Umbilical cord (tissue), 2 donors: Measurements from ENCODE around the gene GPRC5C. TPM values are rescaled to one million over a fixed set of nuclear protein-coding genes. Genes with fewer than 3 reads are reported as not detected.

Experiments used
- DNase-seq: peaks from one replicate; pipeline ENCODE4 v3.0.0-alpha.2; 2015; ENCODE audit warnings: low spot score
- total RNA-seq: library from RNA; depleted of rRNA; stranded (reverse); fragments of >200 nt; gene quantifications from one replicate; pipeline ENCODE4 v1.2.3, GENCODE V29; 2014; ENCODE audit warnings: low replicate concordance; ENCODE audit not compliant: insufficient read depth

The GPRC5C gene
- total RNA-seq, 1 donor from 2014 or later, result 17.1 TPM

DNA sequence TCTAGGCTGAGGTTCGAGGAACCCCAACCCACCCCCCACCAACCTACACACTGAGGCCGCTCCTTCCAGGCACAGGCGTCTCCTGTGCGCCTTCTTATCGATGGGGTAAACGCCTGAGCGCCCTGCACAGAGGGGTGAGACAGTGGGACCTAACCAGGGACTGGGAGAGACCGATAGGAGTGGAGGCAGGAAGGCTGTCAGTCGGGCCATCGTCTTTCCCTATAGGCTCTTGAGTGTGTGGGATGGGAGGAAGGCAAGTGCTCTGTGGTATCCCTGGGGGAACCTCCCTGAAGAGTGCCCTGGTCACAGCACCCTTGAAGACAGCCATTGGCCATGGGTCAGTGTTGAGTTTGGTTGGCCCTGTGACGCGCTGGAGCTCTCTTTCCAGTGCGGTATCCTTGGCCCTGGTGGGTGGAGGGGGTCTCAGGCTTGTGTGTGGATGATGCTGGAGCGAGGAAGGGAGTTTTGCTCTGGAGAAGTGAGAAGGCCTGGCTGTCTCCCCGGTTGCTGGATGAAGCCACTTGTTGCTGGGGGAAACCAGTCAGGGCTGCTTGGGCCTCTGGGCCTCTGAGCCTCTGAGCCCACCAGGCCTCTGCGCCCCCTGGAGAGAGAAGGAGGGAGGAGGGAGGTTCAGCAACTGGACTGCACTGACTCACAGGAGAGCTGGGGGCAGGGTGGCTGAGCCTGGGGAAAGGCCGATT lies 1.7 kb downstream of the GPRC5C start:
- peak; percentile 51 for DNase-seq

DNA sequence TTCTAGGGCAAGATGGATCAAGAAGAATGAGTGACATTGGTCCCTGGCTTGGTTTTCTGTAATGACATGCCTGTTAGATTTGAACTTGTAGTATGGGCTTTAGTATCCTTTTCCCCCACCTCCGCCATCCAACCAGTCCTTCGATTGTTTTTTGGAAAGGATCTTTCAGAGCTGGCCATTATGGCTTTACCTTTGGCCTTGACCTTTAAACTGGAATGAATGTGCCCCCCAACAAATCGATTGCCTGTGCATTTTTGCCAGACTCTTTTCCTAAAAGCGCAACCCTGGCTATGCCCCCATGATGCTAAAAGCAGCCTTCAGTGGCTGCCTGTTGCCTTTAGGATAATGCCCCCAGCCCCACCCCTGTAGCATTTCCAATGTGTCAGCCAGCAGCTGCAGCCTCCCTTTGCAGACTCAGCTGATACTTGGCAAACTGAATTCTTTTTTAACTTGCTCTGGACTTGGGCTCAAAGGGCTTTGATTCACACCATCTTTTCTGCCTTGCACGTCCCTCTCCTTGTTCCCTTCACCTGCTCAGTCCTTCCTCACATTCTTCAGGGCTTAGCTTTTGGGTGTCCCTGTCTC lies 4.0 kb downstream of the GPRC5C start:
- DNase-seq, result no peak

DNA sequence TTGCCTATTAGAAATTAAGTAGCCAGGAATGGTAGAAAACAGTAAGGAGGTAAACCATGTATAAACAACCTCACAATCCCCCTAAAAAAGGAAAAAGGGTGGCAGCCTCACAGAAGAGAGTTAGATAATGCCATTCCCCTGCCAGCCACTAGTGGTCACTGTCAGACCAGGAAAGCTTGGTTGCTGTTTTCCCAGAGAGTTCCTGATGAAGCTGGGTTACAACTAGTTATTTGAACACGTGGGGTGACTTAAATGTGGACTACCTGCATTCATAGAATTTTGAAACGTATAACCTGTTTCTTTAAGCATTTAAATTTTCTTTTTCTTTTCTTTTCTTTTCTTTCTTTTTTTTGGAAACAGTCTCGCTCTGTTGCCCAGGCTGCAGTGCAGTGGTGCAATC lies 5.8 kb downstream of the GPRC5C start:
- no peak for DNase-seq

DNA sequence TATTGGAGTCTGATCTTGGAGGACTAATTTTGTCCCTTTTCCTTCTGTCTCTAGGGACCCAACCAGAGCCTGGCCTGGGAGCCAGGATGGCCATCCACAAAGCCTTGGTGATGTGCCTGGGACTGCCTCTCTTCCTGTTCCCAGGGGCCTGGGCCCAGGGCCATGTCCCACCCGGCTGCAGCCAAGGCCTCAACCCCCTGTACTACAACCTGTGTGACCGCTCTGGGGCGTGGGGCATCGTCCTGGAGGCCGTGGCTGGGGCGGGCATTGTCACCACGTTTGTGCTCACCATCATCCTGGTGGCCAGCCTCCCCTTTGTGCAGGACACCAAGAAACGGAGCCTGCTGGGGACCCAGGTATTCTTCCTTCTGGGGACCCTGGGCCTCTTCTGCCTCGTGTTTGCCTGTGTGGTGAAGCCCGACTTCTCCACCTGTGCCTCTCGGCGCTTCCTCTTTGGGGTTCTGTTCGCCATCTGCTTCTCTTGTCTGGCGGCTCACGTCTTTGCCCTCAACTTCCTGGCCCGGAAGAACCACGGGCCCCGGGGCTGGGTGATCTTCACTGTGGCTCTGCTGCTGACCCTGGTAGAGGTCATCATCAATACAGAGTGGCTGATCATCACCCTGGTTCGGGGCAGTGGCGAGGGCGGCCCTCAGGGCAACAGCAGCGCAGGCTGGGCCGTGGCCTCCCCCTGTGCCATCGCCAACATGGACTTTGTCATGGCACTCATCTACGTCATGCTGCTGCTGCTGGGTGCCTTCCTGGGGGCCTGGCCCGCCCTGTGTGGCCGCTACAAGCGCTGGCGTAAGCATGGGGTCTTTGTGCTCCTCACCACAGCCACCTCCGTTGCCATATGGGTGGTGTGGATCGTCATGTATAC lies 8.0 kb downstream of the GPRC5C start:
- no peak for DNase-seq

DNA sequence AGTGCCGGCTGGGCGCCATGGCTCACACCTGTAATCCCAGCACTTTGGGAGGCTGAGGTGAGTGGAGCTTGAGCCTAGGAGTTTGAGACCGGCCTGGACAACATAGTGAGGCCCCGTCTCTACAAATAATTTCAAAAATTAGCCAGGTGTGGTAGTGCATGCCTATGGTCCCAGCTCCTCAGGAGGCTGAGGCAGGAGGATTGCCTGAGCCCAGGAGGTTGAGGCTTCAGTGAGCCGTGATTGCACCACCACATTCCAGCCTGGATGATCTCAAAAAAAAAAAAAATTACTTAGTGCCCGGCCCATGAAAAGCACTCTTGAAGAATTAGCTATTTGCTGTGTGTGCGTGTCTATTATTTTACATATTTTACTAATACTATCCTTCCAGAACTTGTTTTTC lies 9.6 kb downstream of the GPRC5C start:
- DNase-seq, result no peak

DNA sequence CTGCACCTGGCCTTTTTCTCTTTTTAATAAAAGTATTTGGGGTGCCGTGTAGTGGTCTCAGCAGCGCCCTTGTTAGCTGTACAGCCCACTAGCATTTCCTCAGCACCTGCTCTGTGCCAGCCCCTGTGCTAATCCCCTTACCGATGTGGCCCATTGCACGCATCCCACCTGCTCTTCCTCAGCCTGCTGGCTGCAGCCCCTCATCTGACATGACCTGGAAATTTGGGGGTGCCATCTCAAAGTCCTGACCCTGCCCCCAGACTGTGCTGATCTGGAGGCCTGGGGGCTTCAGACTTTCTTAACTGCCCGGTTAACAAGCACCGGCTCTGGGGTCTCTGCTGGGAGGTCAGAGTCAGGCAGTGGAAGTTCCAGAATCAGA lies 10.4 kb downstream of the GPRC5C start:
- DNase-seq, result no peak

DNA sequence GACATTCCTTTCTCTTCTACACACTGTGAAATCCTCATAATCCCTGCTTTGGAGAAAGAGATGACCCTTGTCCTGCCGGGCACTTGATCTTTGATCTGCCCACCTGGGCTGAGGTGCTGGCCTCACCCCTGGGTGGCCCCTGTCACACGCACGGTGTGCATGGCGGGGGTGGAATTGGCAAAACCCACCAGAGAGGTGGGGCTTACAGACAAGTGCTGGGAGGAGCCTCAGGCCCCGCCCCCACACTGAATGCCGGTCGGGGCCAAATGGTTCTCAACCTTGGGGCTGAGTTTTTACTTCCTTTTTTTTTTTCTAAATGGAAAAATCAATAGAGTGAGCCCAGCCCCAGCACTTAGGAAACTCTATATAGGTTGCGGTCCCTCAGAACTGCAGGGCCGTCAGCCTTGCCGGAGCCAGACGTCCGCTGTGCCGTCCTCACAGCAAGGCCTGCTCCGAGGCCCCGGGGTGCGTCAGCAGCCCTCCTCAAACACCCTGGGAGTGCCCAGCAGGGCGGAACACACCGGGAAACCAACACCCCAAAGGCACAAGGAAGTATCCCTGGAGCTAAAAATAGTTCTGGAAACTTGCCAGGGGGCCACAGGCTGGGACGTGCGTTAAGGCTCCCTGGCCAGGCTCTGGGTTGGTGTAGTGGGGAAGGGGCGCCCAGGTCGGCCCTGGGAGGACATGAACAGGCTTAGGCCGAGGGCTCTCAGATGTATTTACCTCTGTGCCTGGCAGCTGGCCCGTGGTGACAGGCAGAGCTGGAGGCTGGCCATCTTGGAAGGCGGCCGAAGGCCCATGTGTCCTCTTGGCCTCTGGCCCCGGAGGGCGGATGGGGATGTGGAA lies 11.0 kb downstream of the GPRC5C start:
- DNase-seq, result peak; percentile 59

DNA sequence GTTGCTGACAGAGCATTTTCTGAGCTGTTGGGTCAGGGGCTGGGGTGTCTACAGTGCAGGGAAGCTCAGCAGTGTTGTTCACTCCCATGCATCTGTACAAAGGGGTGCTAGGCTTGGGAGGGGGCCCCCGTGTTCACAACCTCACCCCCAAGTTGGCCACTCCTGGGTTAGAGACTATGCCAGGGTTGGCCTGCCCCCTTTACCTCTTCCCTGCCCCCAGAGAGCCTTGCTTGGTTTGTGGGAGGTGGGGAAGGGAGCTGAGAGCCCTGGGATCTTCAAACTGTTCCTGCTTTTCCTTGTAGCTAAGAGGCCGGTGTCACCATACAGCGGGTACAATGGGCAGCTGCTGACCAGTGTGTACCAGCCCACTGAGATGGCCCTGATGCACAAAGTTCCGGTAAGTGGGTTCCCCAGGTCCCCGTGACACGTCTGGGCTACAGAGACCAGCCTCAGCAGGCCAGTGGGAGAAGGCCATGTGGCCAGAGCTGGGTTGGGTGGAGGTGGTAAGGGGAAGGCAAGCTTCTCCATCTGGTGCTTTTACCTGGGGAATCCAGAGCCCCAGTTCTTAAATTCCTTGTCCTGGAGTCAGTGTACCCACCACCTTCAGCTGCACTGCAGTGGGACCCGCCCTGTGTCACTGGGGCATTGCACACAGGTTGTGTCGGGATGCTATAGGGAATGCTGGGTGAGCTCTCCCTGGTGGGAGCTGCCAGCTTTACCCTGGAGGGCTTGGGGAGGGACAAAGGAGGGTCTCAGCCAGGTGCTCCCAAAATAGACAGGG lies 11.8 kb downstream of the GPRC5C start:
- no peak for DNase-seq

DNA sequence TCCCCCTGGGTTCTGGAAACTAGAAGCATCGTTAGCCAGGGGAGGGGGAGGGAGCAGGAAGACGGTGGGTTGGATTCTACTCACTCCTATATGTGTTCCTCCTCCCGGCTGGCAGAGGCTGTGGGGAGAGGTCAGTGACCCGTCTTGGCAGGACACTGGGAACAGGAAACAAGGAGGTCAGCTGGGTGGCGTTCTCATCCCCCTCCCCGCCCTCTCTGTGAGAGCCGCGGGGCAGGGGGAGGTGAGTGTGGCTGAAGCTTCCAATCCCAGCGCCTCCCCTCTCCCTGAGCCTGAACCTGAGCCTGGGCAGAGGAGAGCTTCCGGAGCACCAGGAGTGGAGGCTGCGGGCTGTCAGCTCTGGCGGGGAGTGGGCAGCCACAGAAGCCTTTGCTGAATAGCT lies 12.5 kb downstream of the GPRC5C start:
- DNase-seq, result no peak

DNA sequence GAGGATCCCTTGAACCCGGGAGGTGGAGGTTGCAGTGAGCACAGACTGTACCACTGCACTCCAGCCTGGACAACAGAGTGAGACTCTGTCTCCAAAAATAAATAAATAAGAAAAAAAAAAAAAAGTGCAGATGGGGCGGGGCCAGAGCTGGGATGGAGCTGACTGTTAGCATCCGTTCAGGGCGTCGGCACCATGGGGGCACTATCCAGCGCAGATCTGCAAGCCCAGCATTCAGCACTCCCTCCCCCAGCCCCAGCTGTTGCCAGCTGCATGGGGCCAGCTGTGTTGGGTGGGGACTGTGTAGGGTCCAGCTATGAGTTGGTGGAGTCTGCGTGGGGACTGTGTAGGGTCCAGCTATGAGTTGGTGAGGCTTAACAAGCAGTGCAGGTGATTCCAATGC lies 13.3 kb downstream of the GPRC5C start:
- no peak for DNase-seq

DNA sequence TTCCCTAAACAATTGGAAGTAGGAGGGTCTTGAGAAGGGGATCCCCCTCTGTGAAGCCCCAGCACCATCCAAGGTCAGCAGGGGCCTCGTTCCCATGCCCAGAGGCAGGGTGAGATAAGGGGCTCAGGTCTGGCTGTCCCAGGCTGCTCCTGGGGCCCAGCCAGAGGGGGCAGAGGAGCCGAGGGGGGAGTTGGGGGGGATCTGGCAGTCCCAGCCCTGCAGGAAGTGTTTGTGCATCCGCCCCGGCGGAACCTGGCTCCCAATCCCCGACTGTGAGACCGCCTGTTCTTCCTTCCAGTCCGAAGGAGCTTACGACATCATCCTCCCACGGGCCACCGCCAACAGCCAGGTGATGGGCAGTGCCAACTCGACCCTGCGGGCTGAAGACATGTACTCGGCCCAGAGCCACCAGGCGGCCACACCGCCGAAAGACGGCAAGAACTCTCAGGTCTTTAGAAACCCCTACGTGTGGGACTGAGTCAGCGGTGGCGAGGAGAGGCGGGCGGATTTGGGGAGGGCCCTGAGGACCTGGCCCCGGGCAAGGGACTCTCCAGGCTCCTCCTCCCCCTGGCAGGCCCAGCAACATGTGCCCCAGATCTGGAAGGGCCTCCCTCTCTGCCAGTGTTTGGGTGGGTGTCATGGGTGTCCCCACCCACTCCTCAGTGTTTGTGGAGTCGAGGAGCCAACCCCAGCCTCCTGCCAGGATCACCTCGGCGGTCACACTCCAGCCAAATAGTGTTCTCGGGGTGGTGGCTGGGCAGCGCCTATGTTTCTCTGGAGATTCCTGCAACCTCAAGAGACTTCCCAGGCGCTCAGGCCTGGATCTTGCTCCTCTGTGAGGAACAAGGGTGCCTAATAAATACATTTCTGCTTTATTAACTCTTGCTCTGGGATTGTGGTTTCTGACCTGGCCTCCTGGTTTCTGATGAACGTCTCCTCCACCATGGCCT lies 14.9 kb downstream of the GPRC5C start:
- DNase-seq, result no peak

DNA sequence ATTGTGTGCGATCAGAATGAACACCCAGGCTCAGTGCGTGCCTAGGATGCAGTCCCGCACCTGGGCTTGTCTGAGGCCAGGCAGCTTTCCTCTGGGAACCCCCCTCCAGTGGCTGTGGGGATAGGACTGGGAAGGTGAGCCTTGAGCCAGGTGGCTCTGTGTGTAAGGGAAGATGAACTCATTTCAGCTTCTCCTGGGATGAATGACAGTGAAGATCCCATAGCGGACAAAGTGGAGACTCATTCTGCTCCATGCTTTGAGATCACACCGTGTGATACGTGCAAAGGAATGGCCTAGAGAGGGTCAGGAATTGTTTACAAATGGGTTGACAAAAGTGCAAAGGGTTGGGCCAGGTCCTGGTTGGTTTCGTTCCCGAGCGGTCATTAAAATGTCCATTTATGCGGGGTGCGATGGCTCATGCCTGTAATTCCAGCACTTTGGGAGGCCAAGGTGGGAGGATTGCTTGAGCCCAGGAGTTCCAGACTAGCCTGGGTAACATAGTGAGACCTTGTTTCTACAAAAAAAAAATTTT lies 15.8 kb downstream of the GPRC5C start:
- no peak for DNase-seq

DNA sequence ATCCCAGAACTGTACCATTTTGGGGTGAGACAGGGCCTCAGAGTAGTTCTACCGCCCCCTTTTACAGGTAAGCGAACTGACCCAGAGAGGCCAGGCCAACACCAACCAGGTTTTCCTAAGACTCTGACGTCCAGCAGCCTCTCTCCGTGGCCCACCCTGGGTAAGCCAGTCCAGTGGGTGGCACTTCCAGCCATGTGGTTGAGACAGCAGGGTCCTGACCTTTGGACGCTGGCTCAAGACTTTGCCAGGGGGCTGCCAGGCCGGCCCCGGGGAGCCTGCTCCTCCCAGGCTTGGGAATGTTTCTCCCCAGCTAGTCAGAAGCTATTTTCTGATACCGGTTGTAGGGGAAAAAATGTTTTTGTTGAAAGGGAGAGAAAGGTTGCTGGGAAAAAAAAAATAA lies 16.9 kb downstream of the GPRC5C start:
- DNase-seq, result no peak

DNA sequence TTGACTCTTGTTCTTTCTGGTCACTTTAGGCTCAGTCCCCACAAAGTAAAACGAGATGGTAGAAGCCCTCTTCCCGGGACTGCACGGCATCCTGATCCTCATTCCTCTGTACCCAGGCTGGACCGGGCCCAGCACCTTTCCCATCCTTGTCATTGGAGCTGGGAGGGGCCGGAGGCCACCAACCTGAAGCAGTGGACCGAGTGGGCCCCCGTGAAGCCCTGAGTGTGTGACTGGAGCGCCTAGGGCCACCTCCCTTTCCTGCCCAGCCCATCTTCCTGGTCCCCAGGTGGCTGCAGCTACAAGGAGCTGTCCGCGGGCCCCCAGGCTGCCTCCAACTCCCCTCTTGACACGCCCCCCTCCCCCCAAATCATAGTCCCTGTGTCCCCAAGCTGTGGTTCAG lies 17.4 kb downstream of the GPRC5C start:
- no peak for DNase-seq

DNA sequence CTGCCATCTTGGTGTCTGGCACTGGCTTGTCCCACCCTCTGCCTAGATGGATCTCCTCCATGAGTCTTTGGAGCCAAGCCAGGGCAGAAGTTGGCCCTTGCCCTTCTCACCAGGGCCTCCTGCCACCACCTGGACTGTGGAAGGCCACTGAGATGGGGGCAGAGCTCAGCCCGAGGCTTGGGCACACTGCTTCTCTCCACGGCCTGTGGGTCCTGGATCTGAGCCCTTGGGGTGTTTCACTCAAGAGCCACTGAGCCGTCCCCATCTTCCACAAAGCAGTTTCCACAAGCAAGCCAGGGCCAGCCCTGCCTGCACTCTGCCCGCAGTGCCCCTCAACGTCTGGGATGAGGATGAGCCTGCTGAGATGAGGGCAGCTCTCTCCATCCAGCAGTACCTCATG lies 17.9 kb downstream of the GPRC5C start:
- no peak for DNase-seq

DNA sequence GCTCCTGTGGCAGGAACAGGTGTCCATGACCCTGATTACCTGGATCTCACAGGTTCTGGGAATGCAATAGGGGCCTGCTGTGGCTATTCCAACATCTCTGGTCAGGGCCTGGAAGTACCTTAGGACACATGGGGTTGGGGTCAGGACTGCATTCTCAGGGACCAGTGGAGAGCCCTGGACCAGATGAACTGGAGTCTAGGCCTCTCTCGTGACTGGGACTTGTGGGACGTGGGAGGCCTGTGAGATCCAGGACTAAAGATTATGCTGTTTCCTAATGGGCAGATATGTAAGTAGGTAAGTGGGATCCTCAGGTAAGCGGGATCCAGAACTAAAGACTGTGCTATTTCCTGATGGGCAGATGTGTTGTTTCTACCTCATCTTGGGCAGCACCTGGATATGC lies 18.3 kb downstream of the GPRC5C start:
- DNase-seq, result no peak

DNA sequence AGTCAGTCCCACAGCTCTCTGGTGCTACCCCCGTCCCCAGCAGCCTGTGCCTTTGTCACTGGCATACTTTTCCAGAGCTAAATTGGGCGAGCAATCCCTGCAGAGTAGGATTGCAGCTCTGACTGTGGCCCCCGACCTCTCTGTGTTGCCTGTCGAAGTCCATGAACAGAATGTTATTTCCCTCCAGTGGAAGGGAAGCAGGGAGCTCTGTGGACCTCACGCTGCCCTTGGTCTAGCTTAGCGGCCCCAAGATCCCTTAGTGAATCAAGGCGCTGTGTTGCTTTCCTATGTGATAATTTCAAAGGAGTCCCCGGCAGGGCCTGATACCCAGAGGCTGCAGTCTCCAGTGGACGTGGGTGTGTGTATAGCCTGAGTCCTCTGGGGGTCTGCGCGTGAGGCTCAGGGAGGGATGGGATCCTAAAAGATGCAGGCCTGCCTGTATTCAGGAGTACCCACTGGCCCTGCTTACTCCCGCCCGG lies 19.1 kb downstream of the GPRC5C start:
- no peak for DNase-seq

DNA sequence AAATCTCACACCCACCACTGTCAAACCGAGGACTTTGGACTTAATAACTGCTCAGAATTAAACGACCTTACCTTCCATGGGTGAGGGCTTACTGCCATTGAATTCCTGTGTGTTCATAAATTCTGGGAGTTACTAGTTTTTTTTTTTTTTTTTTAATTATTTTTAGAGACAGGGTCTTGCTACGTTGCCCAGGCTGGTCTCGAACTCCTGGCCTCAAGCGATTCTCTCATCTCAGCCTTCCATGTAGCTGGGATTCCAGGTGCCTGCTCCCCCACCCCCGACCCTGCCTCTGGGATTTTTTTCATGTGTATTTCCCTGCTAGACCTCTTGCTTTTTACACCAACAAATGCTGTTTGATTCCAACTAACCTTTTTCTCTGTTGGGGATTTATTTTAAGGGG lies 19.7 kb downstream of the GPRC5C start:
- no peak for DNase-seq

DNA sequence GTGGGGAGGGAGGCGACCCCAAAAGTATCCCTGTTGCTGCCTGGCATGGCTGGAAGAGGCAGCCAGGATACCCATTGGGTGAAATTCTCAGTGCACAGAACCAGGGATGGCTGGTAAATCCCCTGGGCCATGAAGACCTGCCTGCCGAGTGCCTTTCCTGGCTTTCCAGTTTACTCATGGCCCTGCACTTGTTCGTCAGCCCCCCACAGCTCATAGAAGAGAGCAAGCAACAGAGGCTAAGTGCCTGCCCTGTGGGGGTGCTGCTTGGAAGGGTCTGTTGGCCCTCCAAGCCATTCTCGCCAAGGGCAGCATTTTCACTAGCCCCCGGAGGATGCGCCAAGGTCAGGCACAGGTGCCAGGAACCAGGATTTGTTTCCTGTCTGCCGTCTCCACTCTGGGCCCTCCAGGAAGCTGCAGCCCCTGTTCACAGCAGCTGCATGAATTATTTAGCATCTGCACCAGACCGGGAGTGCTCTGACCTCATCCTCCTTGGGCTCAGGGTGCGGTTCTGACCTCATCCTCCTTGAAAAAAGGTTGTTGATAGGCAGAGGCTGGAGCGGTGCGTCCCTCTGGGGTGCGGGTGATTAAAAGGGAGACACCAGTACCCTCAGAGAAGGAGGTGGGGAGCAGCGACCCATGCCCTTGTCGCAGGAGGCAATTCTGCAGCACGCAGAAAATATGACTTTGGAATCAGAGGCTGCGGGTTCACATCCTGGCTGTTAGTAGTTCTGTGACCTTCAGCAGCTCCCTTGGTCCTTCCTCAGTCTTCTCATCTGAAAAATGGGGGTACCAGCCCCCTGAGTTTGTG lies 20.3 kb downstream of the GPRC5C start:
- DNase-seq, result no peak
